SK-N-SH (cell line): ENCODE results near the gene CLCNKB. TPM values are rescaled to one million over a fixed set of nuclear protein-coding genes. Genes with fewer than 3 reads are reported as not detected.
A peak's percentile ranks its signal among the peaks of the same experiment; 100 is the strongest.

Experiments used
- CTCF ChIA-PET: fragments of 300-600, 350-600 bp; formaldehyde crosslinking; extraction: SDS; loops from one replicate; lab custom pipeline; 2021; lab: Yijun Ruan, JAX
- POLR2A ChIA-PET: fragments of 350-600 bp; sonication (Branson Sonifier 250); formaldehyde crosslinking; extraction: SDS; loops from one replicate; lab custom pipeline; 2020; ENCODE audit warnings: antibody characterized with exemption, inconsistent platforms; lab: Yijun Ruan, JAX
- DNase-seq: peaks from one replicate; pipeline ENCODE4 v3.0.0; 2012
- H2AFZ ChIP-seq: fragments of 200-600 bp; sonication (generic); 2 replicates; pipeline ENCODE4 v1.8.1; 2016; ENCODE audit warnings: antibody characterized with exemption, mild to moderate bottlenecking, low read depth
- H3F3A ChIP-seq: fragments of 200-600 bp; sonication (generic); replicated peaks from 2 replicates; pipeline ENCODE3; 2016; ENCODE audit warnings: antibody characterized with exemption, mild to moderate bottlenecking; ENCODE audit not compliant: insufficient read depth
- H3K27ac ChIP-seq, 2 experiments: fragments of 200-500 bp in 1 of 2; fragments of 200-600 bp in 1 of 2; sonication (Bioruptor generic) in 1 of 2; sonication (generic), shearing (Covaris generic) in 1 of 2; 2 replicates each; pipeline versions ENCODE4 v1.5.1 to v1.6.1; 2014 to 2016; ENCODE audit warnings: low read depth in 2 of 2, inconsistent platforms in 1 of 2, low read length in 1 of 2, mild to moderate bottlenecking in 1 of 2, mixed read lengths in 1 of 2
- H3K27me3 ChIP-seq: fragments of 200-600 bp; sonication (generic), shearing (Covaris generic); 2 replicates; pipeline ENCODE4 v1.6.1; 2016; ENCODE audit warnings: mixed run types; ENCODE audit not compliant: insufficient read depth
- H3K36me3 ChIP-seq, 2 experiments: fragments of 200-500 bp in 1 of 2; fragments of 200-600 bp in 1 of 2; sonication (Bioruptor generic) in 1 of 2; sonication (generic) in 1 of 2; replicated peaks in 1 of 2; 2 replicates each; pipeline versions ENCODE3 to v1.5.1; 2014 to 2016; ENCODE audit warnings: low read length in 1 of 2, mild to moderate bottlenecking in 1 of 2; ENCODE audit not compliant: insufficient read depth in 2 of 2, control insufficient read depth in 1 of 2
- H3K4me1 ChIP-seq, 2 experiments: fragments of 200-500 bp in 1 of 2; fragments of 200-600 bp in 1 of 2; sonication (Bioruptor generic) in 1 of 2; sonication (generic), shearing (Covaris generic) in 1 of 2; 2 replicates each; pipeline versions ENCODE4 v1.5.1 to v1.6.1; 2014 to 2016; ENCODE audit warnings: low read depth in 1 of 2, low read length in 1 of 2, mixed run types in 1 of 2; ENCODE audit not compliant: insufficient read depth in 2 of 2, control insufficient read depth in 1 of 2
- H3K4me2 ChIP-seq: fragments of 200-600 bp; sonication (generic), shearing (Covaris generic); 2 replicates; pipeline ENCODE4 v1.6.1; 2017; ENCODE audit warnings: mixed run types
- H3K4me3 ChIP-seq, 2 experiments: fragments of 200-500 bp in 1 of 2; fragments of 200-600 bp in 1 of 2; sonication (Bioruptor generic) in 1 of 2; sonication (generic), shearing (Covaris generic) in 1 of 2; 2 replicates each; pipeline versions ENCODE4 v1.5.1 to v1.8.1; 2014 to 2016; ENCODE audit warnings: low read depth in 2 of 2, inconsistent platforms in 1 of 2, low read length in 1 of 2, mild to moderate bottlenecking in 1 of 2, mixed read lengths in 1 of 2, moderate library complexity in 1 of 2
- H3K79me2 ChIP-seq: fragments of 200-600 bp; sonication (generic); 2 replicates; pipeline ENCODE4 v1.8.1; 2017; ENCODE audit warnings: mild to moderate bottlenecking; ENCODE audit not compliant: insufficient read depth
- H3K9ac ChIP-seq: fragments of 200-600 bp; sonication (generic); 2 replicates; pipeline ENCODE4 v1.6.1; 2017; ENCODE audit warnings: mixed run types
- H3K9me2 ChIP-seq: fragments of 200-600 bp; sonication (generic); 2 replicates; pipeline ENCODE4 v1.6.1; 2017; ENCODE audit warnings: mixed run types
- H3K9me3 ChIP-seq: fragments of 200-600 bp; sonication (generic); 2 replicates; pipeline ENCODE4 v1.6.1; 2017; ENCODE audit warnings: mixed run types, mild to moderate bottlenecking, moderate library complexity
- H4K20me1 ChIP-seq: fragments of 200-600 bp; sonication (generic); 2 replicates; pipeline ENCODE4 v1.6.1; 2017; ENCODE audit warnings: mild to moderate bottlenecking, mixed run types; ENCODE audit not compliant: insufficient read depth
- CHD2 ChIP-seq: fragments of 150-350 bp; IDR thresholded peaks from 2 replicates; pipeline ENCODE4 v1.6.1; 2018; ENCODE audit warnings: low read length; ENCODE audit not compliant: partially characterized antibody
- EP300 ChIP-seq, 2 experiments: IDR thresholded peaks; 2 replicates each; pipeline versions ENCODE4 v1.4.0 to v1.6.1; 2012; ENCODE audit warnings: borderline replicate concordance in 1 of 2, low read depth in 1 of 2, low read length in 1 of 2
- FOXJ3 ChIP-seq: sonication (generic); formaldehyde crosslinking; IDR thresholded peaks from 2 replicates; pipeline ENCODE4 v1.5.1; 2020; ENCODE audit warnings: mild to moderate bottlenecking, missing genetic modification reagents
- FOXM1 ChIP-seq: IDR thresholded peaks from 2 replicates; pipeline ENCODE4 v1.4.0; 2012; ENCODE audit warnings: low read depth, mild to moderate bottlenecking
- NRF1 ChIP-seq: IDR thresholded peaks from 2 replicates; pipeline ENCODE4 v1.6.1; 2012; ENCODE audit warnings: low read depth, mild to moderate bottlenecking, low read length
- POLR2AphosphoS5 ChIP-seq: IDR thresholded peaks from 2 replicates; pipeline ENCODE4 v1.6.1; 2012; ENCODE audit warnings: low read depth, low read length
- RAD21 ChIP-seq: IDR thresholded peaks from 2 replicates; pipeline ENCODE4 v1.6.1; 2012; ENCODE audit warnings: mild to moderate bottlenecking, low read length
- RCOR1 ChIP-seq: fragments of 150-350 bp; IDR thresholded peaks from 2 replicates; pipeline ENCODE4 v1.6.1; 2017; ENCODE audit warnings: antibody characterized with exemption, low read length
- RFX5 ChIP-seq: IDR thresholded peaks from 2 replicates; pipeline ENCODE4 v1.6.1; 2012; ENCODE audit warnings: mild to moderate bottlenecking, improper control_type of control experiment, low read length
- RXRA ChIP-seq: IDR thresholded peaks from 2 replicates; pipeline ENCODE4 v1.4.0; 2012; ENCODE audit warnings: low read depth, mild to moderate bottlenecking, borderline replicate concordance
- SMC3 ChIP-seq: IDR thresholded peaks from 2 replicates; pipeline ENCODE4 v1.6.1; 2012; ENCODE audit warnings: low read depth, low read length, improper control_type of control experiment
- WGBS: methylation state at CpG from one replicate; pipeline ENCODE4 v1.1.6; 2017; ENCODE audit warnings: low lambda C conversion rate; 5-methylcytosine and 5-hydroxymethylcytosine counted together
- polyA plus RNA-seq, 3 experiments: library from polyadenylated mRNA; depleted of rRNA; stranded (reverse); fragments of >200 nt; gene quantifications; 2 replicates each; pipeline ENCODE4 v1.2.3, GENCODE V29; 2012
- TF ChIP-seq, protein P1 (sequence below): fragments of 200-600 bp; sonication (generic); IDR thresholded peaks from 2 replicates; pipeline ENCODE4 v1.6.1; 2017; ENCODE audit warnings: antibody characterized with exemption, mild to moderate bottlenecking, moderate library complexity
- TF ChIP-seq, protein P2 (sequence below): IDR thresholded peaks from 2 replicates; pipeline ENCODE4 v1.4.0; 2012; ENCODE audit warnings: low read depth, borderline replicate concordance
- TF ChIP-seq, protein P3 (sequence below): IDR thresholded peaks from 2 replicates; pipeline ENCODE4 v1.6.1; 2012; ENCODE audit warnings: mild to moderate bottlenecking, low read depth, low read length, moderate library complexity

Gene CLCNKB
- polyA plus RNA-seq, 1 of the 3 experiments (the other 2 are of a cell fraction), result 0.41 TPM

DNA sequence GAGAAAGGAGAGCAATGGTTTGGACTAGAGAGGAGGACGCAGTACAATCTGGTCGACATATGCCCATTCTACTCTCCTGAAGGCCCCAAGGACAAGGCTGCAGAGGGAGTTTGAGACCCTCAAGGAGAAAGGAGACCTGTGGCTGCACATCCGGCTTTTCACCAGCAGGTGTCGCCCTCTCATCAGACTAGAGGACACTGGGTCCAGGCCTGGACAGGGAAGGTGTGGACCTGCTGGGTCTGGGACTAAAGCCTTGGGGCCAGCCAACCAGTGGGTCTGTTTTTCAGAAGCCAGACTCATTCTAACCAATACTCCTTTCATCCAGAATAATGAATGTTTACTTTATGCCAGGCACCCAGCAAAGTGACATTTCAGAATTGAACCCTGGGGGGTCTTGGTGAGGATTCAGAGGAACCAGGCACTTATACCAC is 34.5 kb upstream of the CLCNKB start:
- Histone ChIP-seq H3K27me3 (no peaks in the 10 kb centered on the region), H3K9ac (no peak overlapping the region), H3K36me3 (no peaks in the 10 kb centered on the region), H4K20me1 (no peaks in the 10 kb centered on the region), H2AFZ (no peak overlapping the region), H3K4me3 (no peak overlapping the region; a peak in 1 of 4 replicates), H3K79me2 (no peaks in the 10 kb centered on the region), H3K27ac (no peak overlapping the region), H3K4me1 (peaks cover 0 to 5% of the 10 kb centered on the region in 2 experiments; a peak in 1 of 4 replicates), H3K4me2 (no peak overlapping the region), H3K9me2 (no peaks in the 10 kb centered on the region), H3F3A (no peaks in the 10 kb centered on the region), H3K9me3 (no peaks in the 10 kb centered on the region)
- no peak for TF ChIP-seq FOXJ3 (CRISPR knock-in tag)
- peak; percentile 29; the same call in 1 of the 2 replicates for TF ChIP-seq RFX5
- peak; percentile 98 for TF ChIP-seq RAD21
- TF ChIP-seq, protein P1, sequence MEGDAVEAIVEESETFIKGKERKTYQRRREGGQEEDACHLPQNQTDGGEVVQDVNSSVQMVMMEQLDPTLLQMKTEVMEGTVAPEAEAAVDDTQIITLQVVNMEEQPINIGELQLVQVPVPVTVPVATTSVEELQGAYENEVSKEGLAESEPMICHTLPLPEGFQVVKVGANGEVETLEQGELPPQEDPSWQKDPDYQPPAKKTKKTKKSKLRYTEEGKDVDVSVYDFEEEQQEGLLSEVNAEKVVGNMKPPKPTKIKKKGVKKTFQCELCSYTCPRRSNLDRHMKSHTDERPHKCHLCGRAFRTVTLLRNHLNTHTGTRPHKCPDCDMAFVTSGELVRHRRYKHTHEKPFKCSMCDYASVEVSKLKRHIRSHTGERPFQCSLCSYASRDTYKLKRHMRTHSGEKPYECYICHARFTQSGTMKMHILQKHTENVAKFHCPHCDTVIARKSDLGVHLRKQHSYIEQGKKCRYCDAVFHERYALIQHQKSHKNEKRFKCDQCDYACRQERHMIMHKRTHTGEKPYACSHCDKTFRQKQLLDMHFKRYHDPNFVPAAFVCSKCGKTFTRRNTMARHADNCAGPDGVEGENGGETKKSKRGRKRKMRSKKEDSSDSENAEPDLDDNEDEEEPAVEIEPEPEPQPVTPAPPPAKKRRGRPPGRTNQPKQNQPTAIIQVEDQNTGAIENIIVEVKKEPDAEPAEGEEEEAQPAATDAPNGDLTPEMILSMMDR, result peak; percentile 97
- peak; percentile 97 for TF ChIP-seq SMC3
- TF ChIP-seq NRF1, result peak; percentile 24; the same call in 1 of the 2 replicates
- TF ChIP-seq, protein P2, sequence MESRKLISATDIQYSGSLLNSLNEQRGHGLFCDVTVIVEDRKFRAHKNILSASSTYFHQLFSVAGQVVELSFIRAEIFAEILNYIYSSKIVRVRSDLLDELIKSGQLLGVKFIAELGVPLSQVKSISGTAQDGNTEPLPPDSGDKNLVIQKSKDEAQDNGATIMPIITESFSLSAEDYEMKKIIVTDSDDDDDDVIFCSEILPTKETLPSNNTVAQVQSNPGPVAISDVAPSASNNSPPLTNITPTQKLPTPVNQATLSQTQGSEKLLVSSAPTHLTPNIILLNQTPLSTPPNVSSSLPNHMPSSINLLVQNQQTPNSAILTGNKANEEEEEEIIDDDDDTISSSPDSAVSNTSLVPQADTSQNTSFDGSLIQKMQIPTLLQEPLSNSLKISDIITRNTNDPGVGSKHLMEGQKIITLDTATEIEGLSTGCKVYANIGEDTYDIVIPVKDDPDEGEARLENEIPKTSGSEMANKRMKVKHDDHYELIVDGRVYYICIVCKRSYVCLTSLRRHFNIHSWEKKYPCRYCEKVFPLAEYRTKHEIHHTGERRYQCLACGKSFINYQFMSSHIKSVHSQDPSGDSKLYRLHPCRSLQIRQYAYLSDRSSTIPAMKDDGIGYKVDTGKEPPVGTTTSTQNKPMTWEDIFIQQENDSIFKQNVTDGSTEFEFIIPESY, result no peak
- TF ChIP-seq RCOR1, result 0 out of 2 replicates have a peak, but pooled peaks have one; percentile 17
- ChIA-PET POLR2A (no interaction called here), CTCF (interaction anchor here (0.5 to 6.1 kb wide), 27 partner anchors 10 to 344 kb away, joined by 3 to 58 read pairs (median 4); partner anchors contain the start of genes CLCNKA, CLCNKB, FAM131C and HSPB7)
- peak; percentile 91 for DNase-seq
- WGBS, result 5% methylated on average over 4 of the region's 4 CpGs

DNA sequence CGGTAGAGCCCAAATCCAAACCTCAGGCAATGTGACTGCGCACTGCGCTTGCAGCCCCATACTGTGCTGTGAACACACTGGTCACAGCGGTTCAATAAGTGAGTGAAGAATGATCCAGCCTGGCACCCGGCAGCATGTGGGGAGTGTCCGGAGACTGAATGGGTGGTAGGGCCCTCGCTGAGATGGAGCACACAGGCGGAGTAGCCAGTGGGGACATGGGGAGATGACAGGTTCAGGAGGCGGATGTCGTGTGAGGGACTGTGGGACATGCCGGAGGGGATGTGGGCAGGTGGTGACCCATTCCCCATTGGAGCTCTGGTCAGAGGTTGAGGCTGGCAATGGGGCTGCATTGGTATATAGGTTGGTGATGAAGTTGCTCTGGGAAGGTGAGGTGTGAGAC is 33.9 kb upstream of the CLCNKB start:
- Histone ChIP-seq H3K4me2 (no peak overlapping the region), H3K79me2 (no peaks in the 10 kb centered on the region), H3K27ac (no peak overlapping the region), H2AFZ (no peak overlapping the region), H3K9me3 (no peaks in the 10 kb centered on the region)
- POLR2A ChIA-PET, result no interaction called here
- TF ChIP-seq EP300 (IDR thresholded peaks at IDR 0.05; ENCODE audit: borderline replicate concordance in 1 of 2, low read depth in 1 of 2, low read length in 1 of 2), result no peak
- TF ChIP-seq, protein P3, sequence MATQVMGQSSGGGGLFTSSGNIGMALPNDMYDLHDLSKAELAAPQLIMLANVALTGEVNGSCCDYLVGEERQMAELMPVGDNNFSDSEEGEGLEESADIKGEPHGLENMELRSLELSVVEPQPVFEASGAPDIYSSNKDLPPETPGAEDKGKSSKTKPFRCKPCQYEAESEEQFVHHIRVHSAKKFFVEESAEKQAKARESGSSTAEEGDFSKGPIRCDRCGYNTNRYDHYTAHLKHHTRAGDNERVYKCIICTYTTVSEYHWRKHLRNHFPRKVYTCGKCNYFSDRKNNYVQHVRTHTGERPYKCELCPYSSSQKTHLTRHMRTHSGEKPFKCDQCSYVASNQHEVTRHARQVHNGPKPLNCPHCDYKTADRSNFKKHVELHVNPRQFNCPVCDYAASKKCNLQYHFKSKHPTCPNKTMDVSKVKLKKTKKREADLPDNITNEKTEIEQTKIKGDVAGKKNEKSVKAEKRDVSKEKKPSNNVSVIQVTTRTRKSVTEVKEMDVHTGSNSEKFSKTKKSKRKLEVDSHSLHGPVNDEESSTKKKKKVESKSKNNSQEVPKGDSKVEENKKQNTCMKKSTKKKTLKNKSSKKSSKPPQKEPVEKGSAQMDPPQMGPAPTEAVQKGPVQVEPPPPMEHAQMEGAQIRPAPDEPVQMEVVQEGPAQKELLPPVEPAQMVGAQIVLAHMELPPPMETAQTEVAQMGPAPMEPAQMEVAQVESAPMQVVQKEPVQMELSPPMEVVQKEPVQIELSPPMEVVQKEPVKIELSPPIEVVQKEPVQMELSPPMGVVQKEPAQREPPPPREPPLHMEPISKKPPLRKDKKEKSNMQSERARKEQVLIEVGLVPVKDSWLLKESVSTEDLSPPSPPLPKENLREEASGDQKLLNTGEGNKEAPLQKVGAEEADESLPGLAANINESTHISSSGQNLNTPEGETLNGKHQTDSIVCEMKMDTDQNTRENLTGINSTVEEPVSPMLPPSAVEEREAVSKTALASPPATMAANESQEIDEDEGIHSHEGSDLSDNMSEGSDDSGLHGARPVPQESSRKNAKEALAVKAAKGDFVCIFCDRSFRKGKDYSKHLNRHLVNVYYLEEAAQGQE, result no peak
- TF ChIP-seq RCOR1, result no peak
- TF ChIP-seq FOXM1, result no peak
- TF ChIP-seq RXRA, result no peak
- no peak for TF ChIP-seq POLR2AphosphoS5
- TF ChIP-seq CHD2, result no peak
- no peak for TF ChIP-seq FOXJ3 (CRISPR knock-in tag)
- TF ChIP-seq RFX5, result no peak
- TF ChIP-seq, all 33 proteins: peak for 0
- peaks cover 0 to 11% of the 10 kb centered on the region in 2 experiments; a peak in 1 of 4 replicates for H3K4me1 ChIP-seq
- DNase-seq, result no peak
- H3K9ac ChIP-seq, result no peak overlapping the region
- 80% methylated on average over 11 of the region's 11 CpGs for WGBS
- H3K36me3 ChIP-seq, result no peaks in the 10 kb centered on the region
- CTCF ChIA-PET, result interaction anchor here (0.6 to 6.1 kb wide), 25 partner anchors 9 to 345 kb away, joined by 3 to 58 read pairs (median 4); partner anchors contain the start of genes CLCNKA, CLCNKB, FAM131C and HSPB7
- H3F3A ChIP-seq, result no peaks in the 10 kb centered on the region
- H3K27me3 ChIP-seq, result no peaks in the 10 kb centered on the region
- no peaks in the 10 kb centered on the region for H3K9me2 ChIP-seq
- no peak overlapping the region for H3K4me3 ChIP-seq
- H4K20me1 ChIP-seq, result no peaks in the 10 kb centered on the region
